NCI-H187 treated with DMSO at 0.1 percent for 48 hours (cell line): ENCODE results near the gene SOX6.
A peak's percentile ranks its signal among the peaks of the same experiment; 100 is the strongest.

ENCODE experiments used
- DNase-seq: peaks from one replicate; lab custom pipeline; 2025; lab: John Stamatoyannopoulos, UW

Gene SOX6

DNA sequence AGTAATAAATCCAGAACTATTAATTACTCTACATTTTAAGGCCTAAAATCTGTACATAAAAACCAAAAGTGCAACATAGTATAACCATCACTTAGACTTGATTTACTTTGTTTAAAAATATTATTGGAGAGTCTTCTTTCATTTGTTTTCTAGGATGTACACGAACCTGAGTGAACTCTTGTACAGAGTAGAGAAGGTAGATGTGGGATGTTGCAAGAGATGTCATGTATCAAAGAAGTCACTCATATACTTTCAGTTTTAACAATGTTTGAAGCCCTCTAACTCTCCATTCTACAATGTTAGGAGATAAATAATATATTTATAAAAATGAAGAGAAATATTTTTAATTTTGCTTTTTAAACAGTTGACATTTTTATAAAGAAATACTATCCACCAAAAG is 38.6 kb downstream of the SOX6 start:
- DNase-seq: no peak

GRCh38 chr11:16313846-16314245 is 42.5 kb downstream of the SOX6 start:
- no peak for DNase-seq

DNA sequence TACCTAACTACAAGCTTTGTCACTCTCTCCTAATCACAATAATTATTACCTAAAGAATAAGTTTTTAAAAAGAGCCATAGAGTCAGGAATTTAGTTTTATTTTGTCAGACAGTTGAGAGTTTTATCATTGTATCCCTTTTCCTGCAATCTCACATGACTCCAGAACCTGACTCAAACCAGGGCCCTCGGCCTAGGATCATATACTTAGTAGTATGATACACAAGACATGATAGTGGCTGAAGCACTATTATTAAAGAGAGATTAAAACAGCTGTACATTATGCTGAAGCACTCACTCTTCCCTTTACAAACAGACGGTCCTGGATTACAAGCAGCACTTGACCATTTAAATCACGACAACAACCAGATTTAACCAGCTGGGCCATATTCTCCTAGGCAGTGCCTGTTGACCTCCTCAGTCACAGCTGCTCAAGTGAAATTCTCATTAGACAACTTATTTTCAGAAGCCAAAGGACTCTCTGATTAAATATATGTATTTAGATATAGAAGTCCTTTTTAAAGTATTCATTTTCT is 44.0 kb downstream of the SOX6 start:
- no peak for DNase-seq

DNA sequence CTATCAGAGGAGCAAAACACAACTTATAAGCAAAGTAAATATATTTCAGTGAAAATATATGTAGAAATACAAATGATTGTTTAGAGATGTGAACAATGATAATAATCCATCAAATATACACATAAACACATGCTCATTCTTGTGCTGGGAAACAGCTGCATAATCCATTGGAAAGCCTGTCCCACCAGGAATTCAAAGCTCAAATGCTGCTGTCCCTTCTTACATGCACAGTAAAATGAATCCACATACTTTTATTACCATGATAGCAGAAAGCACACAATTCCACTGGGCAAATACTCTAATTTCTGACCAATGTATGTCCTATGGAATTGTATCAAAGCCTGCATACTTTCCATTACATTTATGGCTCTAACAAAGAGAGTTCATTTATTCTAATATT is 44.5 kb downstream of the SOX6 start:
- no peak for DNase-seq

- DNase-seq: no peak
Observed at GRCh38 chr11:16310943-16311342, 45.4 kb downstream of the SOX6 start.

GRCh38 chr11:16309226-16309625 is 47.1 kb downstream of the SOX6 start:
- no peak for DNase-seq

- DNase-seq: no peak
Observed at GRCh38 chr11:16301462-16301861, 54.9 kb downstream of the SOX6 start.

GRCh38 chr11:16299884-16300782 is 56.2 kb downstream of the SOX6 start:
- peak; percentile 89 for DNase-seq

DNA sequence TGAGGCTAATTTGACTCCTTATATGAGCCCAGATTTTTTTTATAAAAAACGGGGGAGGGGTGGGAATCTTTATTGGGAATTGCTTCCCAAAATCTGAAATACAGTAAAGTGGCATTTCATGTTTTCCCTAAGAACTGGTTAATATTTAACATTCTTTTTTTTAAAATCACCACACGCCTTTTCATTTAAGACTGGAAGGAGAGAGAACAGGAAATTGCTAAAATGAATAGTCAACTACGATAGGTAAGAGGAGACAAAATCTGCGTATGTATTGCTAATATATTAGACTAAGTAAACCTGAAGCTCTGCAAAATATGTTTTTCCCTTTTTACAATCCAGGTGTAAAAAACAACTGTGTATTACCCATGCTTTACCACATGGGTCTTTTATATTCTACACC is 57.0 kb downstream of the SOX6 start:
- DNase-seq: no peak

DNA sequence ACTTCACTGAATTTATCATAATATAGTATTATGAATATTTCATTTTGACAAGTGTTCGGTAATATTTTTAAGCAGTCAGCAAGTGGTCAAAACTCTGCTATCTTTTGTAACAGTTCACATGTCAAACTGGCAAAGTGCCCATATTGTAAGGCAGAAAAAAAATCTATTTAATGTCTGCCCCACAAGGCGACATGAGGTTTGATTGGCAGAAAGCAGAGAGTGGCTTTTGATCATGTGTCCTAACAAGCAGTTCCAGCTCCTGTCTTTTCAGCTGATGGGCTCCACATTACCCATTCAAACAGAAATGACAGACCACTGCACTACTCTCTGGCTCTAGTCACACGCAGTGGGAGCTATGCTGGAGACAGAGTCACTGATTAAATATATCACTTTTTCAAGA is 59.0 kb downstream of the SOX6 start:
- no peak for DNase-seq

DNA sequence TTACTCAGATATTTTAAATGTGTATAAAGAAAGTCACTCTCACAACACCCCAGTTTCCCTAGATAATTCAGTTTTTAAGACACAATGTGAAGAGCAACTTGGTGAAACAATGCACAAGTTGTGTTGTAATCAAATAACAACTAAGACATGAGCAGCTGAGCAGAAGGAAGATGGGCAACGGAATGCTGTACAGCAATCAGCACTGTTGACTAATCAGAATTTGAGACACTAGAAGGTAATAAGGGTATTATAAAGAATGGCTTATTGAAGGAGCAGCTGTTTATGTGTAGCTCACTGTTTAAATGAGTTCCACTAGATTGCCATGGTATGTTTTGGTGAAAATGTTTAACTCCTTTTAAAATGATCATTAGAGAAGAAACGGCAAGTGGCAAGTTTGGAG is 60.1 kb downstream of the SOX6 start:
- no peak for DNase-seq

GRCh38 chr11:16295592-16295991 is 60.8 kb downstream of the SOX6 start:
- DNase-seq: no peak

GRCh38 chr11:16293204-16293681 is 63.1 kb downstream of the SOX6 start:
- DNase-seq: no peak

GRCh38 chr11:16292167-16292859 is 64.0 kb downstream of the SOX6 start:
- no peak for DNase-seq

DNA sequence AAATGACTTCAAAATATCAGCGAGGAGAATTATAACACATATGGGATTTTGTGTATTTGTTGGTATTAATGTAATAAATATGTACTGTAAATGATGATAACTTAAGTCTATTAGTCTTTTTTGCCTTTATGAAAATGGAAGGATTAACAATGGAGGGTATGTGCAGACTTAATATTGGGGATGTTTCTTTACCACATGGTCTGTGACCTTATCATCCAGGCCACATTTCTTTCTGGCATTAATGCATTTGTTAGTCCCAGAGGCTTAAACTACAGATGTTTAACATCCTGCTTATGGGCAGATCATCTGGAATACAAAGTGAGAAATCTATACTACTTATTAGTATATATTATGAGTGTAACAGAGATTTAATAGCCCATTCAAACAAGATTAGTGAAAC is 64.6 kb downstream of the SOX6 start:
- no peak for DNase-seq

GRCh38 chr11:16289541-16289940 is 66.8 kb downstream of the SOX6 start:
- DNase-seq: no peak

DNA sequence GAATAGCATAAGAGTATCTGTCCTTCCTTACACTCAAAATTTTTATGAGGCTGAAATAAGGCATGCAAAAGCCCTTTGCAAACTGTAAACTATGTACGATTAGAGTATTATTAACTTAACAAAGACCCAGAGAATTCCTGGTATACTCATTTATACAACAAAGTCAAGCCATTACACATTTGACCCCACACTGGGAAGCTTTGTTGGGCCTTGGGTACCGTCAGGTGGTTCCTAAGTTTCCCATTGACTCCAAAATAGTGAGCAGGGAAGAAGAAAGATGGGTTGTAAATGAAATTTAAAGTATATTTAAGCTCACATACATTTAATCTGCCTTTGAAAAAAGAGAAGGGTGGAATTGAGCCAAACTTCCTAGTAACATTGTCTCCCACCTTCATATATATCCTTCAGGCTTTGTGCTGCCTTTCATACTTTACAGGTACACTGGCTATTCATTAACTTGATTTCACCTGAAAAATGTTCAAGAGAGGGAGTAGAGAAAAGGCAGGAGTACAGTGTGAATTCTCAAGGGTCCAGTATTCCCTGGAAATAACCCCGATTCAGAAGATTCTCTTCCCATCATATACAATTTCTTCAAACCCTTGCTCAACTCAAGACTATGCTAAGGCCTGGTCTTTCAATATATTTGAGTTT is 68.6 kb downstream of the SOX6 start:
- no peak for DNase-seq

DNA sequence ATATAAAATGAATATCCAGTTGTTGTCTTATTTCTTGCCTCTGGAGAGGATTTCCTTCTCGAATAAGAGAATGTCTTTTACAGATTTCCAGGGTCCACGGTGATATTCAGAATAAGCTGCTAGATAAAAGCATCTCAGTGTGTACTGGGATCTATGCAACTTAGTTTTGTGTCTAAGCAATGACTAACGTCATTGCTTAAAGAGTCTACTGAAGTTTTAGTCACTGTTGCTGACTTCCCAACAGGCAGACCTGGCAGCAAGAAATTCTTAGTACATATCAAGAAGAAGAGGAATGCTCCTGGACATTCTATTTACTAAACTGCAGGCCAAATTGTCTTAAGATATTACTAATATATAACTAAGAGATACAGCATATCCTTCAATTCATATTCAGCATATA is 70.3 kb downstream of the SOX6 start:
- no peak for DNase-seq

GRCh38 chr11:16280256-16280682 is 76.1 kb downstream of the SOX6 start:
- DNase-seq: peak; percentile 91

GRCh38 chr11:16279524-16279923 is 76.8 kb downstream of the SOX6 start:
- no peak for DNase-seq

- no peak for DNase-seq
Observed at GRCh38 chr11:16278979-16279378, 77.4 kb downstream of the SOX6 start.

GRCh38 chr11:16278273-16278672 is 78.1 kb downstream of the SOX6 start:
- no peak for DNase-seq

- no peak for DNase-seq
Observed at GRCh38 chr11:16276251-16276650, 80.1 kb downstream of the SOX6 start.
